ENCODE data around the gene CPTP.

DNA sequence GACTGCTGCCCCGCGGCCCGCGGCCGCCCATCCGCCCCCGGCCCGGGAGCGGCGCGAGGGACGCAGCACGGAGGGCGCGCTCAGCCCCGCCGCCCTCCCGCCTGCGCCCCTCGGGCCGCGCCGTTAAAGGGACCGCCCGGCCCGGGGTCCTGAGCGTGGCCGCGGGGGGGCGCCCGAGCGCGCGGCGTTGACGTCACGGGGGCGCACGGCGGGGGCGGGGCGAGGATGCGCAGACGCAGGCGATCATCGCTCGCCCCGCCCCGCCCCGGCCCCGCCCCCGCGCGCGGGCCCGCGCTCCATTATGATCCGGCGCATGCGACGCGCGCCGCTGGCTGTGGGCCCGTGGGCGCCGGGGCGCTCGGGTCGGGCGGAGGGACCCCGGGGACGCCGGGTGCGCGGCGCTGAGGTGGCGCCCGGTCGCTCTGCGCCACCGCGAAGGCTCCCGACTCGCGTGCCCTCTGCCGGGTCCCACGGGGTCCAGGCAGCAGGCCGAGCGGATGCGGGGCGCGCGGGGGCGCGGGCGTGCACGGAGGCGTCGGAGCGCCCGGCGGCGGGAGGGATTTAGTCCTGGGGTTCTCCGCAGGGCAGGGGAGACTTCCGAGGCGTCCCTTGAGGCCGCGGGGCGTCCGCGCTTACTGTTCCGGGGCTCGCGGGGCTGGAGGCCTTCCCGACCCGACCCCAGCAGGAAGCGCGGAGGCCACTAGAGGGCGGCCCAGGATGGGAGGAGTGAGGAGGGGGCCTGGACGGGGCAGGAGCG lies 24.8 kb downstream of the CPTP start, which contains the start of gene DVL1:
- TF ChIP-seq SUZ12 (IDR thresholded peaks at IDR 0.05; ENCODE audit: extremely low read depth, insufficient read depth, insufficient read length) = no peak
- no peak for TF ChIP-seq YY1 (IDR thresholded peaks at IDR 0.05; ENCODE audit: insufficient read depth, insufficient read length)
